GM13976 (cell line): ENCODE data around the gene CDH3.

Source experiments
- DNase-seq: peaks from one replicate; pipeline ENCODE4 v3.0.0; 2012; ENCODE audit warnings: low spot score
- CTCF ChIP-seq: IDR thresholded peaks from 2 replicates; pipeline ENCODE4 v1.5.1; 2012; ENCODE audit warnings: borderline replicate concordance, mild to moderate bottlenecking; ENCODE audit not compliant: insufficient read depth; ENCODE audit errors: extremely low read depth, missing control alignments, control extremely low read depth
- in situ Hi-C: fragments of 300-500 bp; cut with MboI; formaldehyde crosslinking; loops from one replicate; pipeline ENCODE4 v1.12.0; 2022; ENCODE audit warnings: low sequenced_read_pairs, mixed read lengths, inconsistent platforms; ENCODE audit not compliant: unreplicated experiment

Gene CDH3

DNA sequence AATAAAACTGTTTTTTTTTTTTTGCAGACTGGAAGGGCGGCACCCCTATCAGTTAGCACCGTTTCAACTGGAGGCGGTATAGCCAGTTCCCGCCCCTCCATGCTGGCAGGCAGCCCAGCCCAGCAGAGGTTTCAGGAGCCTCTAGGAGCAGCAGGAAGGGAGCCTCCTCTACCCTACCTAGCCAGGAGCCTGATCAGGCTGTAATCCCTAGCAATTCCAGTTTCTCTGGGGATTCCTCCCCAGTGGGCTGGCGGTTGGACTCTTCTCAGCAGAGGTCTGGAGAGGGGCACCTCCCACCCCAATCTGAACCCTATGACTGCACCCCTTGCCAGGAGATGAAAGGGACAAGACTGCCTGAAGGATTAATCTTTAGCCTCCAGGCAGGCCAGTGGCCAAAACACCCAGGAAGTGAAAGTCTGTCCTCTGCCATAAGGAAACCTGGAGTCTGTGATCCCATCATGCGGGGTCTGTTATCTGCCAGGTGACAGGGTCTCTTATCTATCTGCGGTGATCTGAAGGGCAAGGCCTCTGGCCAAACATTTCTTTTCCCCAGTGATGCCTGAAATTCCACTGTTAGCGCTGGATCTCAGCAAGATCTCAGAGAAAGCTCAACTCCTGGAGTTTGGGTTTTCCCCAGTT, 87.1 kb downstream of the CDH3 start:
- in situ Hi-C loops = no loop called here
- DNase-seq = no peak
- TF ChIP-seq CTCF = no peak

- no peak for DNase-seq
- in situ Hi-C loops = no loop called here
- no peak for TF ChIP-seq CTCF
Measured at GRCh38 chr16:68732741-68733399, 87.8 kb downstream of the CDH3 start.

GRCh38 chr16:68733570-68733969, 88.5 kb downstream of the CDH3 start:
- in situ Hi-C loops = no loop called here
- no peak for DNase-seq

DNA sequence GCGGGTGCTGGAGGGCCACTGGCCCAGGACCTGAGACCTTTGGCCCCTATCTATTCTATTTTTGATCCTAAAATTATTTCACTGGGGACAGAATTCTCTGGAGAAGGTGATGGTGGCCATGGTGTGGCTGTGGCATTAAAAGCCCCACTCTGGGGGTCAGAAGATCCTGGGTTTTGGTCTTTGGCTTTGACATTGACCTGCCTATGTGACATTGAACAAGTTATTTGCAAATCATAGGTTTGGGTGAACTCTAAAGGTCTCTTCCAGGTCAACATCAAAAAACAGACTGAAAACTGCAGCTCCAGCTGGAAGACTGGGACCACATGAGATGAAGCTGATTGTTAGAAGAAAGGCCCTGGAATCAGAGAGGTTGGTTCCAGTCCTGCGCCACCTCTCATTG, 89.7 kb downstream of the CDH3 start:
- TF ChIP-seq CTCF = no peak
- in situ Hi-C loops = no loop called here
- DNase-seq = no peak

More at GRCh38 chr16:68733570-68733969, 88.5 kb downstream of the CDH3 start:
- no peak for TF ChIP-seq CTCF

DNA sequence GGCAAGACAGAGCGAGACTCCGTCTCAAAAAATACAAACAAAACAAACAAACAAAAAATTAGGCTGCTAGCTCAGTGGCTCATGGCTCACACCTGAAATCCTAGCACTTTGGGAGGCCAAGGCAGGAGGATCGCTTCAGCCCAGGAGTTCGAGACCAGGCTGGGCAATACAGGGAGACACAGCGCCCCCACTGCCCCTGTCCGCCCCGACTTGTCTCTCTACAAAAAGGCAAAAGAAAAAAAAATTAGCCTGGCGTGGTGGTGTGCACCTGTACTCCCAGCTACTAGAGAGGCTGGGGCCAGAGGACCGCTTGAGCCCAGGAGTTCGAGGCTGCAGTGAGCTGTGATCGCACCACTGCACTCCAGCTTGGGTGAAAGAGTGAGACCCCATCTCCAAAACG, 91.5 kb downstream of the CDH3 start:
- DNase-seq = no peak
- no peak for TF ChIP-seq CTCF
- in situ Hi-C loops = no loop called here

DNA sequence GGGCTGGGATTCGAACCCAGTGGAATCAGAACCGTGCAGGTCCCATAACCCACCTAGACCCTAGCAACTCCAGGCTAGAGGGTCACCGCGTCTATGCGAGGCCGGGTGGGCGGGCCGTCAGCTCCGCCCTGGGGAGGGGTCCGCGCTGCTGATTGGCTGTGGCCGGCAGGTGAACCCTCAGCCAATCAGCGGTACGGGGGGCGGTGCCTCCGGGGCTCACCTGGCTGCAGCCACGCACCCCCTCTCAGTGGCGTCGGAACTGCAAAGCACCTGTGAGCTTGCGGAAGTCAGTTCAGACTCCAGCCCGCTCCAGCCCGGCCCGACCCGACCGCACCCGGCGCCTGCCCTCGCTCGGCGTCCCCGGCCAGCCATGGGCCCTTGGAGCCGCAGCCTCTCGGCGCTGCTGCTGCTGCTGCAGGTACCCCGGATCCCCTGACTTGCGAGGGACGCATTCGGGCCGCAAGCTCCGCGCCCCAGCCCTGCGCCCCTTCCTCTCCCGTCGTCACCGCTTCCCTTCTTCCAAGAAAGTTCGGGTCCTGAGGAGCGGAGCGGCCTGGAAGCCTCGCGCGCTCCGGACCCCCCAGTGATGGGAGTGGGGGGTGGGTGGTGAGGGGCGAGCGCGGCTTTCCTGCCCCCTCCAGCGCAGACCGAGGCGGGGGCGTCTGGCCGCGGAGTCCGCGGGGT, 92.1 kb downstream of the CDH3 start, which contains the start of gene CDH1:
CDH1 (plus strand) TSS at position 247 of the 684 bp plus-strand sequence; CDS start at position 371, 124 bp downstream.
- in situ Hi-C loops = no loop called here
- no peak for TF ChIP-seq CTCF
- DNase-seq = peak; percentile 65
